ENCODE measurements around the gene DNPEP.

- TF ChIP-seq RFX5 (IDR thresholded peaks at IDR 0.05; ENCODE audit: low read depth, low read length): no peak
- no peak for TF ChIP-seq POLR2A (IDR thresholded peaks at IDR 0.05; ENCODE audit: low read depth, low read length)
- no peak for TF ChIP-seq MAFK (IDR thresholded peaks at IDR 0.05; ENCODE audit: low read depth, low read length)
- no peak for TF ChIP-seq ELK1 (IDR thresholded peaks at IDR 0.05; ENCODE audit: borderline replicate concordance, low read depth, low read length)
- TF ChIP-seq CHD1 (IDR thresholded peaks at IDR 0.05; ENCODE audit: low read depth, low read length): no peak
- TF ChIP-seq CTCF (conservative IDR thresholded peaks at IDR 0.05; ENCODE audit: low read depth, low read length): peak; percentile 72
- peak; percentile 32; the same call in 1 of the 2 replicates for TF ChIP-seq SMC3 (IDR thresholded peaks at IDR 0.05; ENCODE audit: low read depth, low read length)
- TF ChIP-seq CEBPB (IDR thresholded peaks at IDR 0.05; ENCODE audit: low read depth, low read length): no peak
- no peak for TF ChIP-seq MXI1 (IDR thresholded peaks at IDR 0.05; ENCODE audit: borderline replicate concordance, low read depth, low read length)
- TF ChIP-seq USF2 (IDR thresholded peaks at IDR 0.05; ENCODE audit: low read depth, low read length): no peak
- TF ChIP-seq MAZ (IDR thresholded peaks at IDR 0.05; ENCODE audit: borderline replicate concordance, low read depth, low read length): peak; percentile 95
- peak; percentile 30; the same call in 1 of the 2 replicates for TF ChIP-seq RAD21 (IDR thresholded peaks at IDR 0.05; ENCODE audit: low read length)
Measured at GRCh38 chr2:219388121-219388906, 602 bp upstream of the DNPEP start.

Measured in IMR-90 (cell line).